HL-60/S4 treated with phorbol 12-myristate 13-acetate at 8.2 ng/mL for 4 days and 3 days (cell line): ENCODE data around the gene NPC1L1.

ENCODE experiments used
- in situ Hi-C: fragments of 300-500 bp; cut with MboI; formaldehyde crosslinking; loops from 2 replicates; pipeline ENCODE4 v1.15.0; 2022; ENCODE audit warnings: low sequenced_read_pairs

Gene NPC1L1

GRCh38 chr7:44538798-44539668 is 2.1 kb downstream of the NPC1L1 start:
- in situ Hi-C loops, result no loop called here

GRCh38 chr7:44538093-44538797 is 2.9 kb downstream of the NPC1L1 start:
- in situ Hi-C loops, result no loop called here

GRCh38 chr7:44537442-44537841 is 3.7 kb downstream of the NPC1L1 start:
- in situ Hi-C loops, result no loop called here

- in situ Hi-C loops, result no loop called here
Measured at GRCh38 chr7:44536090-44536489, 5.0 kb downstream of the NPC1L1 start.

- in situ Hi-C loops, result no loop called here
Measured at GRCh38 chr7:44535348-44536064, 5.6 kb downstream of the NPC1L1 start.

- in situ Hi-C loops, result no loop called here
Measured at GRCh38 chr7:44534501-44534900, 6.6 kb downstream of the NPC1L1 start.

- in situ Hi-C loops, result no loop called here
Measured at GRCh38 chr7:44534087-44534486, 7.0 kb downstream of the NPC1L1 start.

- in situ Hi-C loops, result no loop called here
Measured at GRCh38 chr7:44533301-44534055, 7.7 kb downstream of the NPC1L1 start.

- in situ Hi-C loops, result no loop called here
Measured at GRCh38 chr7:44531421-44532380, 9.4 kb downstream of the NPC1L1 start.

GRCh38 chr7:44530990-44531389 is 10.1 kb downstream of the NPC1L1 start:
- in situ Hi-C loops, result no loop called here

GRCh38 chr7:44524811-44525388 is 16.2 kb downstream of the NPC1L1 start:
- in situ Hi-C loops, result no loop called here

- in situ Hi-C loops, result no loop called here
Measured at GRCh38 chr7:44522315-44522714, 18.8 kb downstream of the NPC1L1 start.

- in situ Hi-C loops, result no loop called here
Measured at GRCh38 chr7:44521347-44522095, 19.6 kb downstream of the NPC1L1 start.

- in situ Hi-C loops, result no loop called here
Measured at GRCh38 chr7:44520574-44520973, 20.6 kb downstream of the NPC1L1 start.

- in situ Hi-C loops, result no loop called here
Measured at GRCh38 chr7:44519546-44519945, 21.6 kb downstream of the NPC1L1 start.

- in situ Hi-C loops, result no loop called here
Measured at GRCh38 chr7:44518761-44519160, 22.4 kb downstream of the NPC1L1 start.

- in situ Hi-C loops, result no loop called here
Measured at GRCh38 chr7:44517175-44517574, 24.0 kb downstream of the NPC1L1 start.

GRCh38 chr7:44515590-44516268 is 25.4 kb downstream of the NPC1L1 start:
- in situ Hi-C loops, result no loop called here
